BJ (cell line): ENCODE measurements around the gene ZNF775. TPM values are rescaled to one million over a fixed set of nuclear protein-coding genes. Genes with fewer than 3 reads are reported as not detected.

Experiments used
- CTCF ChIA-PET: fragments of 350-600 bp; formaldehyde crosslinking; extraction: SDS; loops from one replicate; lab custom pipeline; 2021; ENCODE audit warnings: antibody characterized with exemption, inconsistent platforms; lab: Yijun Ruan, JAX
- POLR2A ChIA-PET: fragments of 300-600 bp; sonication (Branson Sonifier 250); formaldehyde crosslinking; extraction: SDS; loops from one replicate; lab custom pipeline; 2021; ENCODE audit warnings: antibody characterized with exemption; lab: Charles Lee
- DNase-seq: peaks from one replicate; pipeline ENCODE4 v3.0.0-alpha.2; 2011; ENCODE audit warnings: low read depth
- H3K27me3 ChIP-seq: 2 replicates; pipeline ENCODE4 v1.6.0; 2011; ENCODE audit warnings: low read length; ENCODE audit not compliant: control insufficient read depth, insufficient read depth
- H3K36me3 ChIP-seq: 2 replicates; pipeline ENCODE4 v1.5.1; 2011; ENCODE audit warnings: low read length; ENCODE audit not compliant: control insufficient read depth, insufficient read depth
- H3K4me3 ChIP-seq: 2 replicates; pipeline ENCODE4 v1.5.1; 2011; ENCODE audit warnings: low read depth, mild to moderate bottlenecking, control low read depth, low read length
- polyA plus RNA-seq: library from polyadenylated mRNA; depleted of rRNA; stranded (reverse); fragments of >200 nt; gene quantifications from 2 replicates; pipeline ENCODE4 v1.2.3, GENCODE V29; 2011; rRNA removed
- TF ChIP-seq, protein P1 (sequence below): IDR thresholded peaks from 2 replicates; pipeline ENCODE4 v1.5.1; 2011; ENCODE audit warnings: low read depth, mild to moderate bottlenecking, control low read depth, inconsistent platforms, low read length, moderate library complexity; ENCODE audit not compliant: insufficient read depth

The ZNF775 gene
- polyA plus RNA-seq, 1 experiment = 2.1 TPM

DNA sequence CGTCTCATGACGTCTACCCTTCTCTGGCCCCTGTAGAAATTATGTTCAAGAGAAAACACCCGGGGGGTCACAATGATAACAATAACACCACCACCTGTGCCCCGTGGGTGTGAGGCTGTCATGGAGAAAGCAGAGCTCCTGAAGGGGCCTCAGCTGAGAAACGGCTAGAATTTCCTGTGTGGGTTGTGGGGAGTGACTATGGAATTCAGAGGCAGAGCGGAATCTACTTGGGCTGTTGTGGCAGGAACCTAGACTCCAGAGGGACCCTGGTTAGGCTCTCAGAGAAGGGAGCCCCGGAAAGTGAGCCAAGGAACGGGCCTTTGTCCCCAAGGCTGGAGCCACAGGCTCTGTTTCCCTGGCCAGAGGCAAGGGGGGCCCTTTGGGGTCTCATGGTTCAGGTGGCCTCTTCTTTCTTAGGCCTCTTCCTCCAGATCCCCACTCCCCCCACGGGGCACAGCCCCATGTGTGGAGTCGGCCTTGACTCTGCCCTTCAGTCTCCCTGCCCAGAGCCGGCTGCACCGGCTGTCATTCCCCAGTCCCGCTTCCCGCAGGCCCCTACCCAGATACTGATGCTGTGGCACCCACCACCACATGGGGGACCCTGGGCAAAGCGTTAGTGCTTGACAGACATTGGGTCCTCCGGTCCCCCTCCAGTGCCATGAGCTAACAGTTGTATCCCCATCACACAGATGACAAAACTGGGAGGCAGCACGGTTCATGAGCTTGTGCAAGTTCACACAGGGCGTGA lies 64.8 kb downstream of the ZNF775 start:
- ChIA-PET POLR2A (no interaction called here), CTCF (no interaction called here)
- Histone ChIP-seq H3K36me3 (no peaks in the 10 kb centered on the region), H3K4me3 (no peak overlapping the region), H3K27me3 (no peaks in the 10 kb centered on the region; the same call in 1 of the 2 replicates)
- no peak for DNase-seq
- TF ChIP-seq, protein P1, sequence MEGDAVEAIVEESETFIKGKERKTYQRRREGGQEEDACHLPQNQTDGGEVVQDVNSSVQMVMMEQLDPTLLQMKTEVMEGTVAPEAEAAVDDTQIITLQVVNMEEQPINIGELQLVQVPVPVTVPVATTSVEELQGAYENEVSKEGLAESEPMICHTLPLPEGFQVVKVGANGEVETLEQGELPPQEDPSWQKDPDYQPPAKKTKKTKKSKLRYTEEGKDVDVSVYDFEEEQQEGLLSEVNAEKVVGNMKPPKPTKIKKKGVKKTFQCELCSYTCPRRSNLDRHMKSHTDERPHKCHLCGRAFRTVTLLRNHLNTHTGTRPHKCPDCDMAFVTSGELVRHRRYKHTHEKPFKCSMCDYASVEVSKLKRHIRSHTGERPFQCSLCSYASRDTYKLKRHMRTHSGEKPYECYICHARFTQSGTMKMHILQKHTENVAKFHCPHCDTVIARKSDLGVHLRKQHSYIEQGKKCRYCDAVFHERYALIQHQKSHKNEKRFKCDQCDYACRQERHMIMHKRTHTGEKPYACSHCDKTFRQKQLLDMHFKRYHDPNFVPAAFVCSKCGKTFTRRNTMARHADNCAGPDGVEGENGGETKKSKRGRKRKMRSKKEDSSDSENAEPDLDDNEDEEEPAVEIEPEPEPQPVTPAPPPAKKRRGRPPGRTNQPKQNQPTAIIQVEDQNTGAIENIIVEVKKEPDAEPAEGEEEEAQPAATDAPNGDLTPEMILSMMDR = no peak

DNA sequence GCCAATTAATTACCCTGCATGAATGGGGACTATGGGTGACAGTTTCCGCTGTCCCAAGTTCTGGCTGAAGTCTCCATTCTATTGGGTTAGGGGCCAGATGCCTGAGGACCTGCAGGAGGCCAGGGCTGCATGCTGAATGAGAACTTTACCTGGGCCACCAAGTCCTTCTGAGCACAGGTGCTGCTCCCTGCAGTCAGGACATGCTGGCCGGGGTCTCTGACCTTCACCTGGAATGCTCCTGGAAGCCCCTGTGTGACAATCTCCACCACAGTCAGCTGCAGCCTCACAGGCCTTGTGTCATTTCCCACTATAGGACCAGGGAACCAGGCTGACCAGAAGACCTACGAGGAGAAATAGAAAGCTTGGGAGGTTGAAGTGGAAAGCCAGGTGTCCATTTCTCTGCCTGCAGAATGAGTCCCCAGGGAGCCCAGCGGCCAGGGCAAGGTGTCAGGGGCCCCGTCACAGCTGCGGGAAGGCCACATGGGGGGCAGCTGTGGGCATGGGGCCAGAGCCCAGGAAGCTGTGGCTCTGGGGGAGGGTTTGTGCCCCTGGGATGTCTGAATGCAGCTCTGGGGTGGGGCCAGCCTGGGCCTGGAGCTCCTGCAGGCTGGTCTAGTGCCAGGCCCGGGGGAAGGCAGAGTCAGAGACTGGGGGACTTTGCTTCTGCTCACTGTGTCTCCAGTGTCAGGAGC lies 65.7 kb downstream of the ZNF775 start:
- Histone ChIP-seq H3K36me3 (no peaks in the 10 kb centered on the region), H3K27me3 (peaks cover 2% of the 10 kb centered on the region; the same call in 1 of the 2 replicates), H3K4me3 (no peak overlapping the region)
- no peak for DNase-seq
- TF ChIP-seq, protein P1 = no peak
- POLR2A ChIA-PET = no interaction called here
- CTCF ChIA-PET = interaction anchor here (1.2 kb wide), 1 partner anchor 9 kb away, joined by 3 read pairs; no protein-coding TSS in a partner anchor

DNA sequence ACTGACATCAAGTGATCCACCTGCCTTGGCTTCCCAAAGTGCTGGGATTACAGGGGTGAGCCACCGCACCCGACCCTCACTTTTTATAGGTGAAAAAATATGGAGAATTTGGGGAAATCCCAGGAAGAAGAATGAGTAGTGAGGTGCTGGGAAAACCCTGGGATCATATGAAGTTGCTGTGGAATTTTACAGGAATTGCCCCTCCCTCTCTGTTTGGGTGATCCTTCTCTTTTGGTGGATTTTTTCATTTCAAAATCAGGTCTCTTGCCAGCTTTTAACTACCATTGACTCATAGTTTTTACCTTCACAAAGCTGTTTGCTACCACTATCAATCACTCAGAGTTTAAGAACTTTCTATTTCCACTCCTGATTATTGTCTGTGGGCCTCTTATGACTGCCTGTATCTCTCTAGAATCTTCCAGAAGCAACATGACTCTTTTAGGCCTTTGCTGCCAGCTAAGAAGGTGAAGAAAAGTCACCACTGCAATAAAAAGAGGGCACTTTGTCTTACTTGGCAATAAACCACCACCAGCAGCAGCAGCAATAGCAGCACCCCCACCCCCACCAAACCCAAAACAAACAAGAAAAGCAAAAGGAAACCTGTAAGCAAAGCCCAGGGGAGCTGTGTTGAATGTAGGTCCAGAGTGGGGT lies 67.3 kb downstream of the ZNF775 start:
- ChIA-PET POLR2A (no interaction called here), CTCF (interaction anchor here (1.3 kb wide), 1 partner anchor 16 kb away, joined by 4 read pairs; no protein-coding TSS in a partner anchor)
- peaks cover 2% of the 10 kb centered on the region; the same call in 1 of the 2 replicates for H3K27me3 ChIP-seq
- no peak for DNase-seq
- TF ChIP-seq, protein P1 = no peak
- H3K4me3 ChIP-seq = no peak overlapping the region
- no peaks in the 10 kb centered on the region for H3K36me3 ChIP-seq

Other genes with a start within 250 kb of the ZNF775 start
- 0.56 and 0.85 TPM in 2 replicates for gene LRRC61, start 56.0 kb upstream of the ZNF775 start, polyA plus RNA-seq
- 0.60 and 0.91 TPM in 2 replicates for gene ACTR3C, start 55.8 kb upstream of the ZNF775 start, polyA plus RNA-seq
- 6.3 and 7.2 TPM in 2 replicates for gene RARRES2, start 37.7 kb upstream of the ZNF775 start, polyA plus RNA-seq
- gene REPIN1, start 10.5 kb upstream of the ZNF775 start, polyA plus RNA-seq = 41.3 and 65.7 TPM in 2 replicates
- gene GIMAP8, start 71.3 kb downstream of the ZNF775 start, polyA plus RNA-seq = not detected in 2 replicates
- not detected in 2 replicates for gene GIMAP7, start 135.5 kb downstream of the ZNF775 start, polyA plus RNA-seq
- gene GIMAP4, start 188.1 kb downstream of the ZNF775 start, polyA plus RNA-seq = not detected in 2 replicates